ENCODE data around the gene NKD1.
"Not testable (repeated sequence)": the region's sequence is repeated elsewhere in the genome, so short reads cannot be mapped to it uniquely, and the experiment has no call there.

Gene NKD1

DNA sequence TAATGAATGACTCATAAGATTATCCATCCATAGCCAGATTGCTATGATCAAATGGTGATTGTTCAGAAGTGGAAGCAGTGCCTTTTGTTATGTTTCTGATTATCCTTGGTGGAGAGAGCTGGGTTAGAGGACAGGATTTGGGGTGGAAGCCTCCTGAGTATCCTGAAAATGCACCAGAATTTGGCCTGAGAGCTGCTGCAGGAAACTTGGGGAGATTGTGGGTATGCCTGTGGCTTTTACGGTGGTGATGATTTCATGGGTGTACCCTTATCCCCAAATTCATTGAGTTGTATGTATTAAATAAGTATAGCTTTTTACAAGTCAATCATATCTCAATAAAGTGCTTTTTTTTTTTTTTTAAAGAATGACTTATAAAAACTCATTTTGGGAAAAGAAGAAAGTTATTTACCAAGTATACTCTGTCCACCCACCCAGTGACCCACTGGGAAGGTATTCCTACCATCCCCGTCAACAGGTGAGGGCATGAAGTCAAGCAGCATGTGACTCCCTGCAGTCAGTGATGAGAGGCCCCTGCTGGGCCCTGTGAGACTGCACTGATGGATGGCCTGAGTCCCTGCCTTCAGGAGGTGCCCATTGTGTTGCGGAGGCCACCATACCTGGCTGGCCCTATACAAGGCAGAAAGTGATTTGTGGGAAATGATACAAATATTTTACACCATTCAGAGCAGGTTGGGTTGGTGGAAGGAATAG, 28.4 kb downstream of the NKD1 start:
- in situ Hi-C loops (cut with MboI; ENCODE audit: low sequenced_read_pairs): no loop called here

GRCh38 chr16:50578137-50578536, 29.9 kb downstream of the NKD1 start:
- in situ Hi-C loops (cut with MboI; ENCODE audit: low sequenced_read_pairs): no loop called here

DNA sequence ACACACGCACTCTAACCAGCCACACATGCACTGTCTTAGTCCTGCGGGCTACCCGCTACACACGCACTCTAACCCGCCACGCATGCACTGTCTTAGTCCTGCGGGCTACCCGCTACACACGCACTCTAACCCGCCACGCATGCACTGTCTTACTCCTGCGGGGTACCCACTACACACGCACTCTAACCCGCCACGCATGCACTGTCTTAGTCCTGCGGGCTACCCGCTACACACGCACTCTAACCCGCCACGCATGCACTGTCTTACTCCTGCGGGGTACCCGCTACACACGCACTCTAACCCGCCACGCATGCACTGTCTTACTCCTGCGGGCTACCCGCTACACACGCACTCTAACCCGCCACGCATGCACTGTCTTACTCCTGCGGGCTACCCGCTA, 31.2 kb downstream of the NKD1 start:
- in situ Hi-C loops (cut with MboI; ENCODE audit: low sequenced_read_pairs): not testable (repeated sequence)

DNA sequence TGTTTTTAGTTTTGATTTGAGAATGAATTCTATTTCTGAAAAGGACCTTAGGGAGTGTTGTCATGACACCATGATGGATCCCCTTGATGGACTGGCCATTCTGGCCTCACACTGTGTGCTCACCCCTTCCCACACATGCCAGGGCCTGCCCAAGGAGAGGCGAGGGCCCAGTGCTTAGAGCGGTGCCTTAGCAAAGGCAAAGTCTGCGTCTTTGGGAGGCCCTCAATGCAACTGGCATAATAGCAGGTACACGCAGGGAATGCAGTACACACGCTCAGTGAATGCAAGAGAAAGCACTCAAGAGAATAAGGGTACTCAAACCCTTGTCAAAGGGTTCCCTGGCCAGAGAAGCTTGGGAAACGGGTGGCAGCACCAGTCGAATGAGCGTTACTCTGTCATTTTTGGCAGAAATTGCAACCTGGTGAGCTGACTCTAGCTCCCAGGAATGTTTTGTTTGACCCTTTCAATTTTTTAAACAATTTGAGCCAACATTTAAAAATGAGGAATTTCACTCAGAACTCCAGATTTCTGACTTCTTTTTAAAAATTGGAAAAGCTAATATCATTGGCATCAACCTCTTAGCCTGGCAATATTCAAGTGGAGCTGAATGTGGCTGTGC, 32.1 kb downstream of the NKD1 start:
- in situ Hi-C loops (cut with MboI; ENCODE audit: low sequenced_read_pairs): no loop called here

GRCh38 chr16:50581845-50582244, 33.6 kb downstream of the NKD1 start:
- in situ Hi-C loops (cut with MboI; ENCODE audit: low sequenced_read_pairs): no loop called here

- in situ Hi-C loops (cut with MboI; ENCODE audit: low sequenced_read_pairs): no loop called here
Measured at GRCh38 chr16:50583211-50583610, 35.0 kb downstream of the NKD1 start.

DNA sequence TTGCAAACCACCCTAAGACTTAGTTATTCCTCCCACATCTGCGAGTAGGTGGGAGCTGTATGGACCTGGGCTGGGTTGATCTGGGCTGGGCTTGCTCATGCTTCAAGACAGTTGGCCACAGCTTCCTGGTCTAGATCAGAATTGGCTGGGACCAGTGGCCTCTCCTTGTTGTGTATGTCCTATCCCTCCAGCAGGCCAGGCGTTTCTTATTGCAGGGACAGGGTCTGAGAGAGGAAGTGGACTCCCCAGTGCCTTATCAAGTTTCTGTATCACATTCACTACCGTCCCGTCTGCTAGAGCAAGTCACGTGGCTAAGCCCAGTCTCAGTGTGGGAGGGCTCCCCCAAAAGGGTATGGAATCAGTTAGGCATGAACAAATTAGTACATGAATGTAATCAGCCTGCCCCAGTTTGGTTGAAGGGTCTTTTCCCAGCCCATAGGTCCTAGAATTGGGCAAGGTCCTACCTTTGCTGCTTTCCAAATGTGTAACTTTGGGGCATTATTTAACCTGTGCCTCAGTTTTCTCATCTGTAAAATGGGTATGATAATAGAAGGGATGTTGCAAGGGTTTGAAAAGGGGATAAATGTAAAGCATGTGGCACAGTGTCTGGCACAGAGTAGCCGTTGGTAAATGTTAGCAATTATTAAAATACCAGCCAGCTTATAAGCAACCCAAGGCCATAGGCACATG, 36.0 kb downstream of the NKD1 start:
- in situ Hi-C loops (cut with MboI; ENCODE audit: low sequenced_read_pairs): no loop called here

GRCh38 chr16:50585331-50585776, 37.2 kb downstream of the NKD1 start:
- in situ Hi-C loops (cut with MboI; ENCODE audit: low sequenced_read_pairs): no loop called here

- in situ Hi-C loops (cut with MboI; ENCODE audit: low sequenced_read_pairs): no loop called here
Measured at GRCh38 chr16:50587543-50587942, 39.3 kb downstream of the NKD1 start.

DNA sequence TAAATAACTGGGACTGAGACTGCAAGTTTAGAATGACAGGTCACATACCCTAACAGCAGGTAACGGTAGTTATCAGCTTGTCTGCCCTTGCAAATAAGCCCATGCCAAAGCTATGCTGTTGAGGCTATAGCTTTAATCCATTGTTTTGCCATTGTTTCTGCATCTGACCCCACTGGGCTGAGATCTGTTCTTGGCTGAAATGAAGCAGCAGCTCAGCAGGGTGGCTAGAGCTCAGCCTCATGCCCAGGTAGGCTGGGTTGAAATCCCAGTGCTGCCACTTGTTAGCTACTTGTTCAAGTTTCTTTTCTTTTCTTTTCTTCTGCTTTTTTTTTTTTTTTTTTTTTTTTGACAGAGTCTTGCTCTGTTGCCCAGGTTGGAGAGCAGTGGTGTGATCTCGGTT, 40.1 kb downstream of the NKD1 start:
- in situ Hi-C loops (cut with MboI; ENCODE audit: low sequenced_read_pairs): no loop called here

- in situ Hi-C loops (cut with MboI; ENCODE audit: low sequenced_read_pairs): no loop called here
Measured at GRCh38 chr16:50591209-50591608, 43.0 kb downstream of the NKD1 start.

- in situ Hi-C loops (cut with MboI; ENCODE audit: low sequenced_read_pairs): no loop called here
Measured at GRCh38 chr16:50591800-50592771, 43.9 kb downstream of the NKD1 start.

DNA sequence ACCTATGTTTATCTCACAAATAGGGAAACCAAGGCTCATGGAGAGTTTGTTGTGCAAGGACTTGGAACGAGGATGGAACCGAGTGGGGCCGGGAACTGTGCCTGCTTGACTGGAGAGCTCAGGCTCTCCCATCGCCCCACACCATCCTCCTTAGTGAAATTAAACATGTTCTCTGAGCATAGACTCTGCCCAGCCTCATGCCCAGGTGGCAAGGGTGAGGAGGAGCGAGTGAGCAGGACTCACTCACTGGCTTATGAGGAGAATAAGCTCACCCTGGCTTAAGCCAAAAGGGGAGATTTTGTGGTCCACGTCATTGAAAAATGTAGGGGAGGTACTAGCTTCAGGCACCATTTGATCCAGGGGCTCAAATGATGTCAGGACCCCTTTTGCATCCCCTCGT, 44.8 kb downstream of the NKD1 start:
- in situ Hi-C loops (cut with MboI; ENCODE audit: low sequenced_read_pairs): no loop called here

DNA sequence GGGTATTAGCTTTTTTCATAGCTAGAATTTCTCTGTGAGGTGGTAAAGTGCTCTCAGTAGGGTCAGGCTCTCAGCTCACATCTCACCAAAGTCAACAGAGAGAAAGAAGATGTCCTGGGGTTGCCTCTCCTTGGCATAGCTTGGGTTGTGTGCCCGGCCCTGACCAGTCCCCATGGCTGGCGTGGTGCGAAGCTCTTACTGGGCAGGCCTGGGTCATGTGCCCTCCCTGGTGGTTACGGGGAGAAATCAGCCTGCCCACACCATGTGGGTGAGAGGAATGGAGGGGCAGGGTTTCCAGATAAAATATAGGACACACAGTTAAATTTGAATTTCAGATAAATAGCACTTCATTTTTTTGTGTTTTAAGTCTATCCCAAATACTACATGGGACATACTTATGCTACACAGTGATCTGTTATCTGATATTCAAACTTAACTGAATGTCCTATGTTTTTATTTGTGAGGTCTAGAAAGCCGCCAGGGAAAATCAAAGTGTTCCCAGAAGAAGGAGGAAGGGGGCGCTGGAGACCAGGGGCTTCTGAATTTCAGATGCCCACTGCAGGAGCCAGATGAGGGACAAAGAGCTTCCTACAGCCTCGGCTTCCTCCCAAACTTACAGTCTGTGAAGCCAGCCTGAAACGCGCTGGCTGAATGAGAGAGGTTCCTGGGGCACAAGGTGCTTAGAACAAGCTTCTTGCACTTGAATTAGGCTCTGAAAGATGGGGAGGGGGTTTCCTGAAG, 45.4 kb downstream of the NKD1 start:
- in situ Hi-C loops (cut with MboI; ENCODE audit: low sequenced_read_pairs): no loop called here

DNA sequence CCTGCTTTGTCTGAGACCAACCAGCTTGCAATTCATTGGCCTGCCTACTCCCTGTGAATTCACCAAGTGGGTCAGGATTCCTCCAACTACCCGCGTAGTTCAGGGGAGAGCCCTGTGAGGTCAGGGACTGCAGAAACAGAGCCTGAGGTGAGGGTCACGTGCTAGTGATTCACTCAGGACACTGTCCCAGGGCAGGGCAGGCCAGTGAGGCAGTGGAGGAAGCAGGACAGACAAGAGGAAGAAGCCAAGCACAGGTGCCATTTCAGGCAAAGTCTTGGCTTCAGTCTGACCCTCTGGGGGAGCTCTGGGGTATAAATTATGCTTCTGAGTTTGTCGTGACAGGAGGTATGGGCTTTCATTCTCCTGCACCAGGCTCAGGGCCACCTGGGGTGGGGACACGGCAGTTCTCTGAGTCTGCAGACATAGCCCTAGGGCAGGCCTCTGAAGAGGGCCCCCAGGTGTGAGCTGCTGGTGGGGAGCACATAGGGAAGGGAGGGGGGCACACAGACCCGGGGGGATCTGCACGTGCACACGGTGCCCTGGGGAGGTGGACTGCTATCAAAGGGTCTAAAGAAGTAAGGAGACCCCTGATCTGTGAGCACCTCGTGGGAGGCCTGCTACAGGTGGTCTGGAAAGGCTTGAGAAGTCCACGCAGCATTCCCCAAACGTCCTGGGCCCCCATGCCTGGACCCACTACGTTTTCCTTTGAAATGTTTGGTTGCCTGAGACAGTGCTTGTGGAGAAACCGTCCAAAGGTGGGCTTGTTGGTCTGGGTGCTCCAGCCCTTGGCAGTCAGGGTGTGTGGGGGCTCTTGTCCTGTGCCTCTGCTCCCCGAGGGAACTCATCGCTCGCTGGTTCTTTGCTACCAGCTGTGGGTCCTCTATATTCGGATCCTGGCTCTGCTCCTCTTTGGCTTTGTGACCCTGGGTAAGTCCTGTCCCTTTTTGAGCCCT, 46.4 kb downstream of the NKD1 start:
- in situ Hi-C loops (cut with MboI; ENCODE audit: low sequenced_read_pairs): no loop called here

- in situ Hi-C loops (cut with MboI; ENCODE audit: low sequenced_read_pairs): no loop called here
Measured at GRCh38 chr16:50595859-50596258, 47.7 kb downstream of the NKD1 start.

DNA sequence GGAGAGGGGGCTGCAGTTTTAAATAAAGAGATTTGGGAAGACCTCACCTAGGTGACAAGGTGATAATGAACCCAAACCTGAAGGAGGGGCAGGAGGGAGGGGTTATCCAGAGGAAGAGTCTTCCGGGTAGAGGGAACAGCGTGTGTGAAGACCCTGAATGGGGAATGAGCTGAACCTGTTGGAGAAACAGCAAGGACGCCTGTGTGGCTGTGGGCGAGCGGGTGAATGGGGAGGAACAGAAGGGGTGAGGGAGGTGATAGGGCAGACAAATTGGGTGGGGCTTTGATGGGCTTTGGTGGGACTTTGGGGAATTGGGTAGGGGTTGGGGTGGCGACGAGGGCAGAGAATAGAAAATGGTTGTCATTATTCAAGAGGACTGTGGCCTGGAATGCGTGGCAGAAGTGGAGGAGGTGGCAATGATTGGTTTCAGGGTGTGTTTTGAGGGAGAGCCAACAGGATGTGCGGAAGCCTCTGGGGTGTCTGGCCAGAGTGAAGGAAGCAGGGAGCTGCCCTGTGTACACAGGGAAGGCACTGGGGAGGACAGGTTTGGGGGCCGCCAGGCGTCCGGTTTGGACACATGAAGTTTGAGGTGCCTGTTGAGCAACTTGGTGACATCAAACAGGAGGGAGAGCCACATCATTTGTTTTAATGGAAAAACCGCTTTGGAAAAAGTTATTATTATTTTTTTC, 48.7 kb downstream of the NKD1 start:
- in situ Hi-C loops (cut with MboI; ENCODE audit: low sequenced_read_pairs): no loop called here

GRCh38 chr16:50597563-50598255, 49.5 kb downstream of the NKD1 start:
- in situ Hi-C loops (cut with MboI; ENCODE audit: low sequenced_read_pairs): no loop called here
